Occipital lobe (tissue), 2 donors: ENCODE results near the gene MT4. TPM values are rescaled to one million over a fixed set of nuclear protein-coding genes. Genes with fewer than 3 reads are reported as not detected.

ENCODE experiments used
- DNase-seq: peaks from one replicate; lab custom pipeline; 2025; lab: John Stamatoyannopoulos, UW
- total RNA-seq: library from RNA; depleted of rRNA; stranded (reverse); fragments of >200 nt; gene quantifications from one replicate; pipeline ENCODE4 v1.2.3, GENCODE V29; 2014

Gene MT4
- not detected for total RNA-seq

DNA sequence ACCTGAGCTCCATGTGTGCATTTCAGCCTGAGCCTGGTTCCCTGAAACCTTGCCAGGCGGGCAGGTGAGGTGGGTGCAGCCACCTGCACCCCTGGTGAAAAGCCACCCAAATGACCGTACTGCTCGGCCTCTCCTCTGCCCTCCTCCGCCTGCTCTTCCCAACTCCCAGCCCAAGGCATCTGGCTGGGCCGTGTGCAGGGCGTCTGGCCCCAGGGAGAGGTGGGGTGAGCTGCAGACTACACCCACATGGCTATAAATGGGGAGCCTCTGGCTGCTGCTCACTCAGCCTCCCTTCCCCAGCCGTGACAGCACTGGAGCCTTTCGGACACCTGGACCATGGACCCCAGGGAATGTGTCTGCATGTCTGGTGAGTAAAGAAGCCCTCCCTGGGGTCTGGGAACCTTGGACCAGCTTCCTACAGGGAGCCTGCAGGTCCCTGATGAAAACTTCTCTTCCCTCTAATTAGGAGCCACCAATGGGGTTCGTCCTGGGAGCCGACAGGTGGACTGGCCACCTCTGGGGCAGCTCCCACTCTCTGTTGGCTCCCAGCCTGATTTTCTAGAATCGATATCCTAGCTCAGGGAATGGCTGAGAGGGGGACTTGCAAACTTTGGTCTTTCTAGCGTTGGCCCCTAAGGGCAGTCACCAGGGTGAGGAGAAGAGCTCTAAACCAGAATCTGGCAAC is at the start of gene MT4:
MT4 (plus strand) TSS at position 281 of the 685 bp plus-strand sequence; CDS start at position 337, 56 bp downstream.
- no peak for DNase-seq

- no peak for DNase-seq
Observed at GRCh38 chr16:56515665-56516064, 49.2 kb upstream of the MT4 start.

DNA sequence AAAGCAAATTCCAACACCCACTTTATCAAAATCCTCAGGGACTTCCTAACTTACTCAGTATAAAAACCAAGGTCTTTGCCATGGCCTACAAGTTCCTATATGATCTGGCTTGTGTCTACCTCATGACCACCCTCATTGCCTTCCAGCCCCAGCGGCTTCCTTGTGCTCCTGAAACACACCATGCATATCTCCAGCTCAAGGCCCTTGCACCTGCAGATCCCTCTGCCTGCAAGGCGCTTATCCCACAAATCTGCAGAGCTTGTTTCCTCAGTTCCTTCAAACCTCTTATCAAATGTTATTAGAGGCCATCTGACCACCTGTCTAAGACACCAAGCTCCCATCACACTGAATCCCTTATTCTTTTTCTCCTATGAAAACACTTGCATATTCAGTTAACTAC is 47.7 kb upstream of the MT4 start:
- DNase-seq: no peak

- DNase-seq: no peak
Observed at GRCh38 chr16:56518425-56518824, 46.4 kb upstream of the MT4 start.

- DNase-seq: peak; percentile 89
Observed at GRCh38 chr16:56519459-56520250, 45.2 kb upstream of the MT4 start, which contains the start of gene BBS2. Gene BBS2, minus strand, starts transcription at chr16:56520024. Its CDS starts 162 bp downstream, at chr16:56519862.

- DNase-seq: no peak
Observed at GRCh38 chr16:56520251-56520577, 44.7 kb upstream of the MT4 start.

- DNase-seq: no peak
Observed at GRCh38 chr16:56525236-56525635, 39.6 kb upstream of the MT4 start.

- no peak for DNase-seq
Observed at GRCh38 chr16:56530872-56531271, 34.0 kb upstream of the MT4 start.

DNA sequence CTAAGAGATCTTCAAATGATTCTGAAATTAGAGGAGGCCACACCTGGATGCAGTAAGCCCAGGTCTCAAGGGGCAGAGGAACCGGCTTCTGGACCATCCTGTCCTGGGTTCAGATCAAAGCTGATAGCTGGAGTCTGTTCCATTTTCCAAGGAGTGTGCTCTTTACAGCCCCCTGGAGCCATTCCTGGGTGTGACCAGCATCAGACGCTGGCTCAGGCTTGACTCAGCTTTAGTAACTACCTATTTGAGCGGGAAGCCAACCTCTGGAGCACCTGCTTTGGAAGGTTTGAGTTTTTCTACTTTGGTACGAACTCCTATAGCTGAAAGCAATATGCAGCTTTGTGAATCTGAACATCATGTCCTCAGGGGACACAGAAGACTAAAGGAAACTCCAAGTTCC is 32.2 kb upstream of the MT4 start:
- DNase-seq: no peak

GRCh38 chr16:56534847-56535383 is 30.0 kb upstream of the MT4 start:
- DNase-seq: no peak

GRCh38 chr16:56538331-56538730 is 26.5 kb upstream of the MT4 start:
- DNase-seq: no peak

DNA sequence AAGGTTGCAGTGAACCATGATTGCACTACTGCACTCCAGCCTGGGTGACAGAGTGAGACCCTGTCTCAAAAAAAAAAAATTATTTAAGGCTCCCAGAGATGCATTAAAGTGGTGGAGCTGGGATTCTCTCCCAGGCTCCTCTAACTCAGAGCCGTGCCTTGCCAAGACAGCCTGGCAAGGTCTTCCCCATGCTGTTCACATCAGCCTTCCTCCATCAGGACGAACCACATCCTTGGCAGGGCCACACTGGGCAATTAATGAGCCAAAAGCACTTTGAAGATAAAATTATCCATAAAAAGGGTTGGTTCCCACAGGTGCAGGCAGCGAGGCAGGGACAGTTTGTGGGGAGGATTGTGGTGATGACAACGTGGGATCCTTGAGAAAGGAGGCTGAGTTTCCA is 25.2 kb upstream of the MT4 start:
- no peak for DNase-seq

DNA sequence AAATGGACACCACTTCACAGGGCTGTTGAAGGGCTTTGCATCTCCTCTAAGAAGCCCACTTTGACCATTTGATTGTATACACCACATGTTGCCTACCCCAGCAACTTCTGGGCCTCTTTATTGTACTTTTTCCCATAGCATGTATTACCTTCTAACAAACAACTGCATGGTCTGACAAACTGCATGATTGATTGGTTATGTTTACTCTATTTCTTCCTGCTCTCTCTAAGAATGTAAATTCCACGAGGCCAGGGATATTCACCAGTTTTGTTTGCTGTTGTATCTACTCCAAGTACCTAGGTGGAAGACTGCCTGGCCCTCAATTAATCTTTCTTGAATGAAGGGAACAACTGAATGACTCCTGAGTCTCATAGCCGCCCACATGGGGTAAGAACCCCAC is 22.8 kb upstream of the MT4 start:
- DNase-seq: no peak

DNA sequence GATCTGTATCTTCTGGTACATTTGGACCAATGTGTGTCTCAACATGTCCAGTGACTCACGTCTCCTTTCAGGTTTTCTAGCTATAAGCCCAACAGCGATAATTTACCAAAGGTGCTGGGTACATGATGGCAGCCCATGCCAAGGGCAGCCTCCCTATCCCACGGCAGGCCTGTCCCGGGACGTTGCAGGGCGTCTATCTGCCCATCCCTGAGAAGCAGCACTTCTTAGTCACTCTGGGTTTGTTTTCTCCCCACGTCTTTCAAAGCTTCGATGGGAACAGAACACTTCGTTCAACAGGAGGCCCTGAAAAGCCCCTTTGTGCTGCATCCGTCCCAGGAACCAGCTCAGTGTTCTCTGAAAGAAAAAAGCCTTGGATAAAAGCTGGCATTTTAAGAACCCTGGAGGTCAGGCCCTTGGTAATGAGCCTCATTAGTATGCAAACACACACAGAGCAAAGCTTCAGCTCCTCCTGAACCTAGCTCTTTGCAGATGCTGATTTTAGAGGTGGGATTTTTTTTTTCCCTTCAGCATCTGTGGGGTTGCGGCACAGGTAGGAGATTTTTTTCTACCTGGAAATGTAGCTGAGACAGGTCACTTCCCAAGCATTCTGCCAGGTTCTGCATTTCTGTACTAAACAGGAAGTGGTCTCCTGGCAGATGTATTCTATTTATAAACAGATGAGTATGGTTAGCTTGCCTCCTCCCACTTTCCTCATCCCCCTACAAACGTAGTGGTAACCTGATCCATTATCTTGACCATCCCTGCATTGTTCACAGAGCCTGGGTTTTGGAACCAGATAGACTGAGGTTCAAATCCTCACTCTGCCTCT is 17.5 kb upstream of the MT4 start:
- peak; percentile 73 for DNase-seq

GRCh38 chr16:56547949-56548567 is 16.8 kb upstream of the MT4 start:
- no peak for DNase-seq

- DNase-seq: no peak
Observed at GRCh38 chr16:56549161-56549560, 15.7 kb upstream of the MT4 start.

DNA sequence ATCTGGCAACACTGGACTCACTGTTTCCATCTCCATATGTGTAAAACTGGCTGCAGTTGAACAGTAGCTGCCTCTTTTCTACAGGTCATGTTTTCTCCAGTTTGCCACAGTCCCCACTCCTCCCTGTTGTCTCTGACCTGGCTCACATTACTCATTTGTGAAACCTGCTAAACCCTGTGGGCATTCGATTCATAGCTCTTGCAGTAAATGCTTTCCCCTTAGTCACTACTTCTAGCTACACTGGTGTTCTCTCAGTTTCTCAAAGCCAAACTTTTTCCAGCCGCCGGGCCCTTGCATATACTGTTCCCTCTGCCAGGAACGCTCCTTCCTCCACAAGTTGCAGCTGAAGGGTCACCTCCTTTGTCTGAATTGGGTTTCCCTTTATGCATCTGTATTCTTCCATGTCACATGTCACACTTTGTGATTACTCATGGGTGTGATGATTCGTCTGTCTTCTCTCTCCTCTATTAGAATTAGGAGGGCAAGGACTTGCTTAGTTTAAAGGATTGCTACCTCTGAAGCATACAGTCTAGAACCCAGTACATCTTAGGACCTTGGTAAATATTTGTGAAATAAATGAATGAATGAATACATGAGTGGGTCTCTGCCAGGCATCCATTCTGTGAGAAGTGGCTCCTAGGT is 15.0 kb upstream of the MT4 start:
- no peak for DNase-seq

DNA sequence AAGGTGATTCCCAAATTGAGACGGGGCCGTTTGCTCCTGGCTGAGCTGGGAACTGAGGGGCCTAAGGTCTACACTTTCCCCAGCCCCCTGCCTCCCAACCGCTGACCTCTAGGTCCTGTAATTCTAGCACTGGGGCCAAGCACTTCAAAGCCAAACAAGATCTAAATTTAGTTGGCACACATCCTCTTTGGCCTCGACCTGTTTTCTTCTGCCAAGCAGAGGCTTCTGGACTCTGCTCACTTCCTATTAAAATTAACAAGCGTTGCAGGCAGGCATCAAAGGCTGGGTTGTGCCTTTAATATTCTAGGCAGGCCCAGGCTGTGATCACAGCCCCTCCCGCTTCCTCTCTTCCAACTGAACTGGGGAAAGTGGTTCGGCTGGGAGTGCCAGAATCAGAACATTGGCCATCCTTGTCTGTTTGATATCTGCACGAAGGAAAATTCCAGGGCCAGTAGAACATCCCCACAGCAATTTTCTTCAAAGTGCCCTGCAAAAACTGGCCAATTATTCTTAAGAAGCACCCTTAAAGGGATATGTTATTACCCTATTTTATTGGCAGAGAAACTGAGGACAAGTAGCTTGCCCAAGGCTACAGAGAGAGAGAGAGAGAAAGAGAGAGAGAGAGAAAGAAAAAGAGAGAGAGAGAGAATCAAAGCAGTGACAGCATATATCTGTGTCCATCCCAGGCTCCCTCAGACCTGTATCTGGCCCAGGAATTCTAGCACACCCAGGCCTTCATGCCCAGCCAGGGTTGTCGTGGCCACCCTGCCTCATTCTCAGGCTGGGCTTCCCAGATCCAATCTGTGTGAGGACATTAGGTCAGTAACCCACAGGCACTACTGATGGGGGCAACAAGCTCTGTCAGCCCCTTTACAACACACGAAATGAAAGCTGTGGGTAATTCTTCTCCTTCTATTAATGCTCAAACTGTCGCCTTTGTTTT is 12.8 kb upstream of the MT4 start:
- peak; percentile 63 for DNase-seq

- DNase-seq: no peak
Observed at GRCh38 chr16:56554441-56554840, 10.4 kb upstream of the MT4 start.
